ENCODE measurements around the gene AQP12A.
"Not testable (repeated sequence)": the region's sequence is repeated elsewhere in the genome, so short reads cannot be mapped to it uniquely, and the experiment has no call there.

AQP12A gene

DNA sequence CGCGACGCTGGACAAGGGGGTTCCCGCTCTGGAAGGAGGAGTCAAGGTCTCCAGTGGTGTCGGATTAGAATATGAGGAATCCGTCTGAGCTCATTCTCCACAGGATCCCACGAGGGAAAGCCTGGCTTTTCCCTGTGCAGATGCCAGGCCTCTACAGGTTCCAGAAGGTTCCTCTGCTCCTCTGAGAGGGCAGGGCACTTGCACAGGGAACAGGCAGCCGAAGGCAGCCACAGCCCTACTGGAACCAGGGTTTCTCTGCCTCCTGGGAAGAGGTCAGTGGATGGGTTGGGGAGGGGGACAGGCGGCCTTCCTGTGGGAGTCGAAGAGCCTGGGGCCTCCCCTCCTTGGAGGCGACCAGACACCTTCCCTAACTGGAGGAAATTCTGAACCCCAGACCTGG lies 1.7 kb upstream of the AQP12A start:
- TF ChIP-seq, protein P1, sequence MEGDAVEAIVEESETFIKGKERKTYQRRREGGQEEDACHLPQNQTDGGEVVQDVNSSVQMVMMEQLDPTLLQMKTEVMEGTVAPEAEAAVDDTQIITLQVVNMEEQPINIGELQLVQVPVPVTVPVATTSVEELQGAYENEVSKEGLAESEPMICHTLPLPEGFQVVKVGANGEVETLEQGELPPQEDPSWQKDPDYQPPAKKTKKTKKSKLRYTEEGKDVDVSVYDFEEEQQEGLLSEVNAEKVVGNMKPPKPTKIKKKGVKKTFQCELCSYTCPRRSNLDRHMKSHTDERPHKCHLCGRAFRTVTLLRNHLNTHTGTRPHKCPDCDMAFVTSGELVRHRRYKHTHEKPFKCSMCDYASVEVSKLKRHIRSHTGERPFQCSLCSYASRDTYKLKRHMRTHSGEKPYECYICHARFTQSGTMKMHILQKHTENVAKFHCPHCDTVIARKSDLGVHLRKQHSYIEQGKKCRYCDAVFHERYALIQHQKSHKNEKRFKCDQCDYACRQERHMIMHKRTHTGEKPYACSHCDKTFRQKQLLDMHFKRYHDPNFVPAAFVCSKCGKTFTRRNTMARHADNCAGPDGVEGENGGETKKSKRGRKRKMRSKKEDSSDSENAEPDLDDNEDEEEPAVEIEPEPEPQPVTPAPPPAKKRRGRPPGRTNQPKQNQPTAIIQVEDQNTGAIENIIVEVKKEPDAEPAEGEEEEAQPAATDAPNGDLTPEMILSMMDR (IDR thresholded peaks at IDR 0.05; ENCODE audit: low read depth, low read length), result no peak

DNA sequence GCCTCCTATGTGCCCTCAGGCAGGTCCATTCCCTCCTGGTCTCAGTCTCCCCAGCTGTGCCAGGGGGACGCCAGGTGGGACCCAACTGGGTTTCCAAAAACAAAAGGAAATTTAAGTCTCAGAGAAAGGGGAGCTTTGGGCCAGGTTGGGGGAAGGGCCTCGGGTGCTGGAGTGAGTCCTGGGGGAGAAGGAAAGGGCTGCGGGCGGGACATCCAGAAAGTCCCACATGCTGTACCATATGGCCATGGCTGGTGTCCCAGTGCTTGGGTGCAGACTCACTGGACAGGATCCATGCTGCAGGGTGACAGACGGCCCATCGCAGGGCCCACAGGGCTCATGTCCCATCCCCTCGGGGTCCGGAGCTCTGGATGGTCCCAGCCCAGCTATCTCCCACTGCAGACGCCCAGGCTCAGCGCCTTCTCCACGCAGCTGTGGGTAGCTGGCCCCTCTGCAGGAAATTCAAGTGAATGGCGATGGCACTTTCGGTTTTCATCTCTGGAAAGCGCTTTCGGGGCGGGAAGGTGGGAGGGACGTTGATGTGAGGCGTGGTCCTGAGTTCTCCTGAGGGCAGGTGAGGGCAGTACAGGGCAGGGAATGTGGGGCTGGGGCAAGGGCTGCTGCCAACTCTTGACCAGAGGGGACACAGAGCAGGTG lies 1.1 kb upstream of the AQP12A start:
- DNase-seq (ENCODE audit: extremely low read depth, low read depth), result not testable (repeated sequence)

More for the DNA sequence above, 1.7 kb upstream of the AQP12A start:
- DNase-seq (ENCODE audit: extremely low read depth, low read depth), result no peak

DNA sequence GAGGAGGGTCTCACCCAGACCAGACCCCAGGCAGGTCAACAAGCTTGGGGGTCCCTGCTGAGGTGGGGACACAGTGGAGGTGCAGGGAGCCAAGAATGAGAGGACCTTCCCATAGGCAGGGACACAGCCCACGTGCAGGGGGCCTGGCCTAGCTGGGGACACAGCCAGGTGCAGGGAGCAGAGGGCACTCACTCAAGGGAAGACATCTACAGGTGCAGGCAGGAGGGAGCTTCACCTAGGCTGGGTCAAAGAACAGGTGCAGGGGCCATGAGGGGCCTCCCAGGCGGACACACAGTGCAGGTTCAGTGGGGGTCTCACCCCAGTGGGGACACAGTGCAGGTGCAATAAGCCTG lies 615 bp upstream of the AQP12A start:
- not testable (repeated sequence) for DNase-seq (ENCODE audit: extremely low read depth, low read depth)

DNA sequence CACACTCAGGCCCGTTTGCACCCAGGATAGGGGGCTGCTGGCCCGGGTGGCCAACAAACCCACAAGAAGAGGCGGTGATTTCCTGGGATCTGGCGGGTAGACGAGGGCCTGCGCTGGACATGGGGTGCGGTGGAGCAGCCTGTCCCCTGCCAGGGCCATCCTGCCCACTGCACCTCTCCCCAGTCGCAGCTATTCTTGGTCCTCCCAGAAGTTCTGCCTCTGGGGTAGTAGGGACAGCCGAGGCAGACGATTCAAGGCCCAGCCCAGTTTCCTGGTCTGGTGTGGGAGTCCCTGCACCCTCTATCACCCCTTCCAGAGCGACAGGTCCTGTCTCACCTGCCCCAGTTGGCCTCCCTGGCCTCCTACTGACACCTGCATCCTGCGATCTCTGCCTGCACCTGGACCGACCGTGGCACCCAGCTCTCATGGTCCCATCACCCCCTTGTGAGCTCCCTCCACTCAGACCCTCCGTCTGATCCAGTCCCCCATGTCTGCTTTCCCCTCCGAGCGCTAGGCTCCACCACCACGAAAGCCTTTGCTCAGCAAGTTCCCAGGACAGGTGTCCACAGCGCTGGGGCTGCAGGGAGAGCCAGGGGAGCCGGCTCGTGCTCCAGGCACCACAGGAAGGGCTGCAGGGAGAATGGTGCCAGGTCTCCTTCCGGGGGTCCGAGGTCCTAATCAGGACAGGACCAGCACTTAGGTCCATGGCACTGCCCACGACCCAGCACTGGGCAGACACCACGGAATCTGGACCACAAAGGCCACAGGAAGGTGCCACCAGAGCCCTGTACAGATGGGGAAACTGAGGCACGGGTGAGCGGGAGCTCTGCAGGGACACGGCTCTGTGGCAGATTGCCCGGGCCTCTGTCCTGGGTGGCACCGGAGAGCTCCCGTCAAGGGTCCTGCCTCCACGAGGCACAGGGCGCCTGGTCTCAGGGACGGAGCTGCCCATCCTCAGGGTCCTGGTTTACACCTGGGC lies 1.2 kb downstream of the AQP12A start:
- DNase-seq (ENCODE audit: extremely low read depth, low read depth), result not testable (repeated sequence)

DNA sequence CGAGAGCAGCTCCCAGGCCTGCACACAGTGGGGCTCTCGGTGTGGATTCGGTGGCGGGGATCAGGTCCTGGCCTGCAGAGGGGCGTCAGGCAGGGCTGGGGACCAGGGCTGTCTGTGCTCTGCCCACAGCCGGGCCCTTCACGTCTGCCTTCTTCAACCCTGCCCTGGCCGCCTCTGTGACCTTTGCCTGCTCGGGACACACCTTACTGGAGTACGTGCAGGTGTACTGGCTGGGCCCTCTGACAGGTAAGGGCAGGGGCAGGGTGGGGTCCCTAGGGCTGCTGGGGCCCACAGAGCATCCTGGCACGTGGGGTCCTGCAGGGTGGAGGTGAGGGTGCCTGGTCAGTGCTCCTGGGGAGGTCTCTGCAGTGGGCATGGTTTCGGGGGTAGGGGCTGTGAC lies 2.6 kb downstream of the AQP12A start:
- not testable (repeated sequence) for DNase-seq (ENCODE audit: extremely low read depth, low read depth)

DNA sequence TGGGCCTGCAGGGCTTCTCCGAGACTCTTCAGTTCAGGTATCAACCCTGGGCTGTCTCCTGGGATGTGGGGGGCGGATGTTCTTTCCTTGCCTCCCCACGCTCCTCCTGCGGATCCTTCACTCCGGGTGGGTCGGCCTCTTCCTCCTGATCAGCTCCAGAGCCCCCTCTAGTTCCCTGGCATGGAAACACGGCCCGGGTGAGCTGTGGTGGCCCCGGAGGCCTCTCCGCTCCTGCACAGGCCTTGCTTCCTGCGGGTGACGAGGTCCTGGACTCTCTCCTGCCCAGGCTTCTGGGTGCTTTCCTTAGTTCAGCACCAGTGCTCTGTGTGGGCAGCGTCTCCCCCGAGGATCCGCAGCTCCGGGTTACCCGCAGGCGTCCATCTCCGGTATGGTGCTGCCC lies 3.9 kb downstream of the AQP12A start:
- DNase-seq (ENCODE audit: extremely low read depth, low read depth), result not testable (repeated sequence)

DNA sequence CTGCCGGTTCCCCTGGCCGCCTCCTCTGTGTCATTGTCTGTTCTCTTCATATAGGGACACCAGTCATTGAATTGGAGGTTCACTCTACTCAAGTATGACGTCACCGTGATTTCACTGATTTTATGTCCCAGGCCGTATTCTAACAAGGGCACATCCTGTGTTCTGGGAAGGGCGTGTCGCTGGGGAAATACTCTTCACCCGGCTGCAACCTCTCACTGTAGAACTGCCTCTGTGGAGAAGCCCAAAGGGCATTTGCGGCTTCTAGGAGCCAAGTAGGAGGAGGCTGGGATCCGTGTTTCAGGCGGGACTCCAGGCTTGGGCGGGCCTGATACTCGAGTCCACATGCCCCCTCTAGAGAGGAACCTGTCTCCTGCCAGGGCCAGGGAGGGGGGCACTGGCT lies 4.8 kb downstream of the AQP12A start:
- DNase-seq (ENCODE audit: extremely low read depth, low read depth), result not testable (repeated sequence)

DNA sequence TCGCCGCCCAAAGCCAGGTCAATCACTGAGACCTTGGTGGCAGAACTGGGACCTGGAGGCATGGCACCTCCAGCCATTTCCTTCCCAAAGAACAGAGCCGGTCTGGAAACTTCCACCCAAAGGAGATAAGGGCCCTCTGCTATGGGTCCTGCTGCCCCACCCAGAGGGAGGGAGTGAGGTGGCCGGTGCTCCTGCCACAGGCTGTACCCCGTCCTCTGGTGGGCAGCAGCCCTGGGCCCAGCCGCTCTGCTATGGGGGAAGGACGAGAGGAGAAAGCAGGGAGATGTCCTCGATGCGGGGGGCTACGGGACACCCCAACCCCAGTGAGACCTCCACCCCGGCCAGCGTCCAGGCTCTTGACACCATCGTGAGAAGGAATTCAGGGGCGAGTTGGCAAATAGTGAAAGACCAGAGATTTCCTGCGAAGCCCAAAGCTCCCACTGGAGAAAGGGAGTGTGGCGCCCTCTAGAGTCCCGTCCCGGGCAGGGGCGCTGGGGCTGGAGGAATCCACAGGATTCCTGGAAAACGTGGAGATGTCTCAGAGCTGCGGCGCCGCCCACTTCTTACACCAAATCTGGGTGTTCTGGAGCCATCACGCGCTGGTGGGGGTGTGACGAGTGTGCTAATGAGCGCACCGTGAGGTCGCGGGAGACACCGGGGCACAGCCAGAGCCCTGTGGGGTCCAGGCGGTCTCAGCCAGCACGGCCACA lies 7.3 kb downstream of the AQP12A start:
- DNase-seq (ENCODE audit: extremely low read depth, low read depth), result not testable (repeated sequence)

DNA sequence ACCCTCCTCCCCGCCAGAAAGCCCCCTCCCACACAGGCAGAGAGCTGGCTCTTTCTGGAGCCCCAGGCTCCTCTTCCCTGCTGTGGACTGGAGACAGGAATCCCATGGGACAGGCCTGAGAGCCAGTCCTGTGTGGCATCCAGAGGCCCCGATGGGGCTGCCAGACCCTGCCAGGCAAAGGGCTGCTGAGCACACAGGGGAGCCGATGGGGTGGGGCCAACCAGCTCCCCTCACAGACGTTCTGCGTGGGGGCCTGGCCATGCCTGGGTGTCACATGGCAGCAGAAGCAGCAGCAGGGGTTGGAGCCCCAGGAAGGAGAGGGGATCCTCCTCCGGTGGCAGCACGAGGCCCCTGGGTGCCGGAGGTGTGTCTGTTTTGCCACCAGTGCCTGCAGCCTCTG lies 8.2 kb downstream of the AQP12A start:
- not testable (repeated sequence) for DNase-seq (ENCODE audit: extremely low read depth, low read depth)

DNA sequence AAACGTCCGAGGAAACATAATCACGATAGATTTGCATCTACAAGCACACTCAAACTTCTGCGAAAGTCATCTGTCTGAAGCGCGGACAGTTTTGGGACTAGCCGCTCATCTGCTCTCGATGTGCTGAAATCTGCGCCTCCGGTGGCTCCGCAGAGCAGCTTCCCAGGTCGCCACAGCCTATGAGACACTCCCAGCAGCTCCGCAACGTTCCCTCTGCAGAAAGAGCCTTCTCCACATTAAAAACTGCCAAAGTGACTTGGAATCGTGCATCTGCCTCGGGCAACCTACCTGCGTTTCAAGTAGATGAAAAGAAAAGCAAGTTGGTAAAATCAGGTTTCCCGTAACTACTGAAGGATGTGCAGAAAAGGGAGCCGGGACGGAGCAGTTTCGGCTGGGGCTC lies 8.9 kb downstream of the AQP12A start:
- not testable (repeated sequence) for DNase-seq (ENCODE audit: extremely low read depth, low read depth)

DNA sequence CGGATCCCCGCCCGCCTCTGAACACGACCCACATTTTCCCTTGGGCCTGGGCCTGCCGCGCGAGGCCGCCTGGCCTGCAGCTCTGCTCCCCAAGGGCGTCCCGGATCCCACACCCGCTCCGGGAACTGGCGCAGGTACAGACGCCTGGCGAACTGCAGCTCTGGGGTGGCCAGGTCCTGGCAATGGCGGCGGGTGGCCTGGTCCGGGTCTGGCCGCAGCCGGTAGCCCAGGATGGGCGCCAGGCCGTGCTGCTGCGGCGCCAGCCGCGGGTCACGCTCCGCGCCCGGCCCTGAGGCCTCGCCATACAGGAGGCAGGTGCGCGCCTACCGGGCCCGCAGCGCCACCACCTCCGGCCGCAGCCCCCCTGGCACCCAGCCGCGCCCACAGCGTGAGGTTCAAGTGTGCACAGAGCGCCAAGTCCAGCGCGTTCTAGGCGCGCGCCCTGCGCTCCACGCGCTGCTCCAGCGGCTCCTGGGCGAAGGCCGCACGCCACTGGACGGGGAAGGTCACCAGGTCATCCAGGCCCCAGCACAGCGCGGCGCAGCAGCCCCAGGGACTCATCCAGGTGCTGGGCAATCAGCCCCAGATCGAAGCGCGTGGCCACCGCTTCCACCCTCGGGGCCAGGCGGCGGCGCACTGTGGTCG lies 9.5 kb downstream of the AQP12A start:
- TF ChIP-seq, protein P1 (IDR thresholded peaks at IDR 0.05; ENCODE audit: low read depth, low read length), result no peak
- no peak for DNase-seq (ENCODE audit: extremely low read depth, low read depth)

Data from AG09319 (cell line).